SH-SY5Y (cell line): ENCODE measurements around the gene CCNJL.

ENCODE experiments used
- GATA2 ChIP-seq: IDR thresholded peaks from 2 replicates; pipeline ENCODE4 v1.6.1; 2011; ENCODE audit warnings: mild to moderate bottlenecking, low read depth, low read length
- GATA3 ChIP-seq: IDR thresholded peaks from 2 replicates; pipeline ENCODE4 v1.6.1; 2011; ENCODE audit warnings: low read depth, mild to moderate bottlenecking, low read length, moderate library complexity

The CCNJL gene

GRCh38 chr5:160342413-160342941 lies 30.1 kb upstream of the CCNJL start:
- TF ChIP-seq GATA2 (no peak), GATA3 (no peak)

- no peak for TF ChIP-seq GATA2
- TF ChIP-seq GATA3, result no peak
These were observed 29.0 kb upstream of the CCNJL start for GRCh38 chr5:160341309-160341870.

- TF ChIP-seq GATA3 (no peak), GATA2 (no peak)
These were observed 27.2 kb upstream of the CCNJL start for GRCh38 chr5:160339406-160340130.

GRCh38 chr5:160333721-160334120 lies 21.4 kb upstream of the CCNJL start:
- TF ChIP-seq GATA3, result no peak
- no peak for TF ChIP-seq GATA2

GRCh38 chr5:160330212-160330611 lies 17.8 kb upstream of the CCNJL start:
- no peak for TF ChIP-seq GATA2
- TF ChIP-seq GATA3, result no peak

- no peak for TF ChIP-seq GATA2
- TF ChIP-seq GATA3, result no peak
These were observed 15.5 kb upstream of the CCNJL start for GRCh38 chr5:160327818-160328217.

GRCh38 chr5:160326981-160327380 lies 14.6 kb upstream of the CCNJL start:
- TF ChIP-seq GATA2 (no peak), GATA3 (no peak)

- TF ChIP-seq GATA2 (no peak), GATA3 (no peak)
These were observed 13.4 kb upstream of the CCNJL start for GRCh38 chr5:160325716-160326115.

- TF ChIP-seq GATA3, result no peak
- no peak for TF ChIP-seq GATA2
These were observed 12.5 kb upstream of the CCNJL start for GRCh38 chr5:160324886-160325285.

- no peak for TF ChIP-seq GATA2
- no peak for TF ChIP-seq GATA3
These were observed 6.0 kb upstream of the CCNJL start for GRCh38 chr5:160318409-160318808.

- TF ChIP-seq GATA3, result no peak
- no peak for TF ChIP-seq GATA2
These were observed 5.1 kb upstream of the CCNJL start for GRCh38 chr5:160317434-160317833.

GRCh38 chr5:160315968-160316367 lies 3.6 kb upstream of the CCNJL start:
- TF ChIP-seq GATA2 (no peak), GATA3 (no peak)

- no peak for TF ChIP-seq GATA3
These were observed 780 bp upstream of the CCNJL start for GRCh38 chr5:160312960-160313727.

GRCh38 chr5:160311491-160312133 lies 752 bp downstream of the CCNJL start:
- TF ChIP-seq GATA2 (peak; percentile 31), GATA3 (no peak)
